Left renal cortex interstitium (tissue), 4 donors: ENCODE results near the gene STIP1. TPM values are rescaled to one million over a fixed set of nuclear protein-coding genes. Genes with fewer than 3 reads are reported as not detected.
A peak's percentile ranks its signal among the peaks of the same experiment; 100 is the strongest.

ENCODE experiments used
- DNase-seq, 4 donors: peaks; one replicate each; pipeline ENCODE4 v3.0.0-alpha.2; 2013; ENCODE audit warnings: low read depth in 4 of 4, low spot score in 2 of 4, missing footprints in 1 of 4
- polyA plus RNA-seq, 4 donors: library from polyadenylated mRNA; unstranded; fragments of 120-200 nt; gene quantifications; one replicate each; pipeline ENCODE4 v1.2.1, GENCODE V29; 2013; ENCODE audit not compliant: insufficient read length in 4 of 4

STIP1 gene
- polyA plus RNA-seq, 4 donors = 156 to 207 (median 187) TPM

- no peak for DNase-seq
Measured at GRCh38 chr11:64220271-64220670, 34.3 kb downstream of the STIP1 start.

GRCh38 chr11:64220798-64221197 lies 34.8 kb downstream of the STIP1 start:
- no peak for DNase-seq

- DNase-seq = no peak
Measured at GRCh38 chr11:64222651-64223000, 36.7 kb downstream of the STIP1 start.

- DNase-seq = no peak
Measured at GRCh38 chr11:64223001-64223651, 37.2 kb downstream of the STIP1 start.

GRCh38 chr11:64224151-64224890 lies 38.4 kb downstream of the STIP1 start:
- no peak for DNase-seq

- DNase-seq = no peak
Measured at GRCh38 chr11:64224891-64225607, 39.1 kb downstream of the STIP1 start.

GRCh38 chr11:64225608-64226506 lies 39.9 kb downstream of the STIP1 start, which contains the start of the genes NUDT22 and TRPT1:
TSS of gene NUDT22 (plus strand) at chr11:64226274. CDS start at chr11:64226653, 379 bp downstream.
TSS of gene TRPT1 (minus strand) at chr11:64226186. CDS start at chr11:64225860, 326 bp downstream.
- DNase-seq = peak in 2 of 4 donors; percentile 82 to 83

- DNase-seq = no peak
Measured at GRCh38 chr11:64226507-64227051, 40.6 kb downstream of the STIP1 start.

GRCh38 chr11:64227405-64227956 lies 41.5 kb downstream of the STIP1 start:
- DNase-seq = no peak

GRCh38 chr11:64229090-64229743 lies 43.2 kb downstream of the STIP1 start:
- no peak for DNase-seq

- no peak for DNase-seq
Measured at GRCh38 chr11:64229744-64230170, 43.8 kb downstream of the STIP1 start.

- peak; percentile 83 to 95 (median 86) for DNase-seq
Measured at GRCh38 chr11:64230171-64230984, 44.4 kb downstream of the STIP1 start, which contains the start of gene DNAJC4. TSS of gene DNAJC4 (plus strand) at chr11:64230548. CDS start at chr11:64230855, 307 bp downstream.

- DNase-seq = no peak
Measured at GRCh38 chr11:64230985-64231365, 45.0 kb downstream of the STIP1 start.

GRCh38 chr11:64231546-64231945 lies 45.6 kb downstream of the STIP1 start:
- DNase-seq = no peak

- no peak for DNase-seq
Measured at GRCh38 chr11:64232182-64232966, 46.4 kb downstream of the STIP1 start.

- DNase-seq = no peak
Measured at GRCh38 chr11:64232967-64233315, 47.0 kb downstream of the STIP1 start.

- DNase-seq = no peak
Measured at GRCh38 chr11:64233913-64234586, 48.1 kb downstream of the STIP1 start, which contains the start of gene VEGFB. TSS of gene VEGFB (plus strand) at chr11:64234584. CDS start at chr11:64234834, 250 bp downstream.
